A549 (cell line): ENCODE results near the gene SETD2. TPM values are rescaled to one million over a fixed set of nuclear protein-coding genes. Genes with fewer than 3 reads are reported as not detected.

Experiments
- ATAC-seq, 2 experiments: fragments of 200-7000 bp in 1 of 2; fragments of >200 bp in 1 of 2; cut with Nextera tagmentation in 1 of 2; cut with Tn5 transposase in 1 of 2; 3 replicates each; pipeline versions ENCODE4 v1.8.0 to v1.9.1; 2018 to 2020; ENCODE audit warnings: mild to moderate bottlenecking in 1 of 2, moderate library complexity in 1 of 2
- CTCF ChIA-PET: fragments of 300-600 bp; sonication (Branson Sonifier 250); formaldehyde crosslinking; extraction: SDS; loops from one replicate; lab custom pipeline; 2021; ENCODE audit warnings: antibody characterized with exemption, inconsistent platforms; lab: Yijun Ruan, JAX
- POLR2A ChIA-PET: fragments of 350-600 bp; formaldehyde crosslinking; extraction: SDS; loops from one replicate; lab custom pipeline; 2021; ENCODE audit warnings: antibody characterized with exemption, inconsistent platforms; lab: Yijun Ruan, JAX
- DNase-seq, 2 experiments: peaks; one replicate each; pipeline versions ENCODE4 v3.0.0 to v3.0.0-alpha.2; 2011 to 2016; ENCODE audit warnings: low read depth in 1 of 2, low spot score in 1 of 2
- FAIRE-seq: peaks from 2 replicates; lab custom pipeline; 2011; peaks lifted over from hg19 to GRCh38; lab: Jason Lieb, UNC
- H3K27ac ChIP-seq, 2 experiments: fragments of >200 bp; sonication (Bioruptor Twin); formaldehyde crosslinking; 3 replicates each; pipeline ENCODE4 v1.5.1; 2016 to 2017
- H3K4me1 ChIP-seq: fragments of >200 bp; sonication (Bioruptor Twin); formaldehyde crosslinking; 3 replicates; pipeline ENCODE4 v1.6.1; 2016
- H3K4me2 ChIP-seq: fragments of >200 bp; sonication (Bioruptor Twin); formaldehyde crosslinking; 3 replicates; pipeline ENCODE4 v1.6.1; 2016
- H3K4me3 ChIP-seq: fragments of >200 bp; sonication (Bioruptor Twin); formaldehyde crosslinking; 3 replicates; pipeline ENCODE4 v1.5.1; 2016
- H3K9me3 ChIP-seq: fragments of >200 bp; sonication (Bioruptor Twin); formaldehyde crosslinking; 3 replicates; pipeline ENCODE4 v1.6.1; 2016
- EHMT2 ChIP-seq: fragments of 200-600 bp; sonication (generic); IDR thresholded peaks from 2 replicates; pipeline ENCODE4 v1.6.1; 2016; ENCODE audit warnings: antibody characterized with exemption, low read depth, mild to moderate bottlenecking, moderate library complexity
- ESRRA ChIP-seq: fragments of 150-350 bp; IDR thresholded peaks from 2 replicates; pipeline ENCODE4 v1.6.1; 2014; ENCODE audit warnings: mild to moderate bottlenecking, low read length, borderline replicate concordance
- HDAC2 ChIP-seq: fragments of 200-600 bp; sonication (generic); IDR thresholded peaks from 2 replicates; pipeline ENCODE4 v1.6.1; 2016
- HOXB13 ChIP-seq: fragments of 250-450 bp; sonication (Bioruptor Pico); IDR thresholded peaks from 2 replicates; pipeline ENCODE4 v1.5.0; 2020; ENCODE audit warnings: low read depth, mild to moderate bottlenecking, moderate library complexity
- KDM1A ChIP-seq: fragments of 200-600 bp; sonication (generic); IDR thresholded peaks from 2 replicates; pipeline ENCODE4 v1.6.1; 2016; ENCODE audit warnings: low read depth, mild to moderate bottlenecking
- RAD21 ChIP-seq, 2 experiments: fragments of >200 bp in 1 of 2; sonication (Bioruptor Twin) in 1 of 2; formaldehyde crosslinking in 1 of 2; IDR thresholded peaks in 1 of 2; conservative IDR thresholded peaks in 1 of 2; 2 replicates in 1 of 2; 3 replicates in 1 of 2; pipeline ENCODE4 v1.6.1; 2012 to 2018; ENCODE audit warnings: inconsistent platforms in 1 of 2
- SMC3 ChIP-seq: fragments of >200 bp; sonication (Bioruptor Twin); formaldehyde crosslinking; IDR thresholded peaks from 3 replicates; pipeline ENCODE4 v1.6.1; 2018; ENCODE audit warnings: inconsistent platforms
- ZC3H11A ChIP-seq: fragments of 450-650 bp; IDR thresholded peaks from 2 replicates; pipeline ENCODE4 v1.6.1; 2014; ENCODE audit warnings: antibody characterized with exemption, mild to moderate bottlenecking
- WGBS: methylation state at CpG from one replicate; pipeline ENCODE4 v1.1.6; 2017; ENCODE audit errors: missing lambda C conversion rate; 5-methylcytosine and 5-hydroxymethylcytosine counted together
- polyA plus RNA-seq, 4 experiments: library from polyadenylated mRNA; depleted of rRNA in 3 of 4; stranded (reverse); fragments of >200 nt; fragmentation: RNase III in 1 of 4; extraction: RNeasy Plus Mini Kit Qiagen cat#74134 plus additional on column Dnase treatment in 1 of 4; gene quantifications; 2 replicates in 3 of 4; 3 replicates in 1 of 4; pipeline ENCODE4 v1.2.3, GENCODE V29; 2011 to 2017
- TF ChIP-seq, protein P1 (sequence below): fragments of >200 bp; sonication (Bioruptor Twin); formaldehyde crosslinking; IDR thresholded peaks from 3 replicates; pipeline ENCODE4 v1.5.1; 2016
- TF ChIP-seq, protein P2 (sequence below): IDR thresholded peaks from 2 replicates; pipeline ENCODE4 v1.6.1; 2012
- TF ChIP-seq, protein P3 (sequence below): fragments of 200-600 bp; sonication (generic); IDR thresholded peaks from 2 replicates; pipeline ENCODE4 v1.6.1; 2016; ENCODE audit warnings: antibody characterized with exemption, mild to moderate bottlenecking, moderate library complexity
- TF ChIP-seq, protein P4 (sequence below): fragments of 450-650 bp; IDR thresholded peaks from 2 replicates; pipeline ENCODE4 v1.6.1; 2014; ENCODE audit warnings: antibody characterized with exemption
- TF ChIP-seq, protein P5 (sequence below): fragments of >200 bp; sonication (Bioruptor Twin); formaldehyde crosslinking; IDR thresholded peaks from 2 replicates; pipeline ENCODE4 v1.6.1; 2016
- TF ChIP-seq, protein P6 (sequence below): fragments of >200 bp; sonication (Bioruptor Twin); formaldehyde crosslinking; IDR thresholded peaks from 3 replicates; pipeline ENCODE4 v1.6.1; 2016

SETD2 gene
- polyA plus RNA-seq, 2 of the 4 experiments (the other 2 are of a cell fraction) = 16.8 to 26.1 TPM

DNA sequence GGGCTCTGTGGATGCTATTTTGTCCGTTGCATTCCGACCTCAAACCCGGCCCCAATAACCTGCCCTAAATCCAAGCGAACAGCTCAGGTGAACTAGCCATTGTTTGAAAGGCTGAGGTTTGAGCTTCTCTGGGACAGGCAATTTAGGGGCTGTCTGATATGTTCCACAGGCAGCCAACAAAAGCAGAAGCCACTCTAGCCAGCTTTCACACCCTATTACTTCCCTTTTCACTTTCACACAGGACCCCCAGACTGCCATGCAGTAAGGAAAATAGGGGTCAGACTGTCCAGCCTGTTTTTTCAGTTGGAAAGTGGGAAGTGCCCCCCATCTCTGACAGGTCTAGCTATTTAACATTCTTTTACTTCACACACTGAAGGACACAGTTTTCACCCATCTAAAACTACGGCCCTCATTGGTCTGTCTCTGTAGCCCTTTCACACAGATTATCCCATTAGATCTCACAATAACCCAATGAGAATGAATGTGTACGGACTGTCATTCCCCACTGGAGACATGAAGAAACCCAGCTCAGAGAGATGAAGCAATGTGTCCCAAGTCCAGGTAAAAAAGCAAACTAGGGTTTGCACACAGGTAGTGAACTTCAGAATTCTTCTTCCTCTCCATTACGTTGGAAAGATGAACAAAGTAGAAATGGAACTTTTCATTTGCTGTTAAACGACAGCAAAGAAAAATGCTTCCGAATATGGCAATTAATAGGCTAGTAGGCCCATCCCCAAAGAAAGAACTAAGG lies 189.3 kb downstream of the SETD2 start:
- Histone ChIP-seq H3K4me1 (peaks cover 61% of the 10 kb centered on the region), H3K9me3 (no peaks in the 10 kb centered on the region), H3K27ac (peak overlapping the region in 1 of 2 experiments; percentile 91; a peak in 1 of 6 replicates), H3K4me3 (peak overlapping the region; percentile 74; the same call in 2 of the 3 replicates), H3K4me2 (peak overlapping the region; percentile 66)
- 88% methylated on average over 9 of the region's 9 CpGs for WGBS
- no peak for DNase-seq
- ChIA-PET POLR2A (no interaction called here), CTCF (interaction anchor here (0.6 kb wide), 1 partner anchor 50 kb away, joined by 3 read pairs; no protein-coding TSS in a partner anchor)
- TF ChIP-seq, protein P1, sequence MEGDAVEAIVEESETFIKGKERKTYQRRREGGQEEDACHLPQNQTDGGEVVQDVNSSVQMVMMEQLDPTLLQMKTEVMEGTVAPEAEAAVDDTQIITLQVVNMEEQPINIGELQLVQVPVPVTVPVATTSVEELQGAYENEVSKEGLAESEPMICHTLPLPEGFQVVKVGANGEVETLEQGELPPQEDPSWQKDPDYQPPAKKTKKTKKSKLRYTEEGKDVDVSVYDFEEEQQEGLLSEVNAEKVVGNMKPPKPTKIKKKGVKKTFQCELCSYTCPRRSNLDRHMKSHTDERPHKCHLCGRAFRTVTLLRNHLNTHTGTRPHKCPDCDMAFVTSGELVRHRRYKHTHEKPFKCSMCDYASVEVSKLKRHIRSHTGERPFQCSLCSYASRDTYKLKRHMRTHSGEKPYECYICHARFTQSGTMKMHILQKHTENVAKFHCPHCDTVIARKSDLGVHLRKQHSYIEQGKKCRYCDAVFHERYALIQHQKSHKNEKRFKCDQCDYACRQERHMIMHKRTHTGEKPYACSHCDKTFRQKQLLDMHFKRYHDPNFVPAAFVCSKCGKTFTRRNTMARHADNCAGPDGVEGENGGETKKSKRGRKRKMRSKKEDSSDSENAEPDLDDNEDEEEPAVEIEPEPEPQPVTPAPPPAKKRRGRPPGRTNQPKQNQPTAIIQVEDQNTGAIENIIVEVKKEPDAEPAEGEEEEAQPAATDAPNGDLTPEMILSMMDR = no peak
- no peak for TF ChIP-seq HOXB13 (CRISPR knock-in tag)
- no peak for TF ChIP-seq ESRRA
- TF ChIP-seq, protein P2, sequence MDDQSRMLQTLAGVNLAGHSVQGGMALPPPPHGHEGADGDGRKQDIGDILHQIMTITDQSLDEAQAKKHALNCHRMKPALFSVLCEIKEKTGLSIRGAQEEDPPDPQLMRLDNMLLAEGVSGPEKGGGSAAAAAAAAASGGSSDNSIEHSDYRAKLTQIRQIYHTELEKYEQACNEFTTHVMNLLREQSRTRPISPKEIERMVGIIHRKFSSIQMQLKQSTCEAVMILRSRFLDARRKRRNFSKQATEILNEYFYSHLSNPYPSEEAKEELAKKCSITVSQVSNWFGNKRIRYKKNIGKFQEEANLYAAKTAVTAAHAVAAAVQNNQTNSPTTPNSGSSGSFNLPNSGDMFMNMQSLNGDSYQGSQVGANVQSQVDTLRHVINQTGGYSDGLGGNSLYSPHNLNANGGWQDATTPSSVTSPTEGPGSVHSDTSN = no peak
- no peak for TF ChIP-seq ZC3H11A
- TF ChIP-seq KDM1A = no peak
- TF ChIP-seq, protein P3, sequence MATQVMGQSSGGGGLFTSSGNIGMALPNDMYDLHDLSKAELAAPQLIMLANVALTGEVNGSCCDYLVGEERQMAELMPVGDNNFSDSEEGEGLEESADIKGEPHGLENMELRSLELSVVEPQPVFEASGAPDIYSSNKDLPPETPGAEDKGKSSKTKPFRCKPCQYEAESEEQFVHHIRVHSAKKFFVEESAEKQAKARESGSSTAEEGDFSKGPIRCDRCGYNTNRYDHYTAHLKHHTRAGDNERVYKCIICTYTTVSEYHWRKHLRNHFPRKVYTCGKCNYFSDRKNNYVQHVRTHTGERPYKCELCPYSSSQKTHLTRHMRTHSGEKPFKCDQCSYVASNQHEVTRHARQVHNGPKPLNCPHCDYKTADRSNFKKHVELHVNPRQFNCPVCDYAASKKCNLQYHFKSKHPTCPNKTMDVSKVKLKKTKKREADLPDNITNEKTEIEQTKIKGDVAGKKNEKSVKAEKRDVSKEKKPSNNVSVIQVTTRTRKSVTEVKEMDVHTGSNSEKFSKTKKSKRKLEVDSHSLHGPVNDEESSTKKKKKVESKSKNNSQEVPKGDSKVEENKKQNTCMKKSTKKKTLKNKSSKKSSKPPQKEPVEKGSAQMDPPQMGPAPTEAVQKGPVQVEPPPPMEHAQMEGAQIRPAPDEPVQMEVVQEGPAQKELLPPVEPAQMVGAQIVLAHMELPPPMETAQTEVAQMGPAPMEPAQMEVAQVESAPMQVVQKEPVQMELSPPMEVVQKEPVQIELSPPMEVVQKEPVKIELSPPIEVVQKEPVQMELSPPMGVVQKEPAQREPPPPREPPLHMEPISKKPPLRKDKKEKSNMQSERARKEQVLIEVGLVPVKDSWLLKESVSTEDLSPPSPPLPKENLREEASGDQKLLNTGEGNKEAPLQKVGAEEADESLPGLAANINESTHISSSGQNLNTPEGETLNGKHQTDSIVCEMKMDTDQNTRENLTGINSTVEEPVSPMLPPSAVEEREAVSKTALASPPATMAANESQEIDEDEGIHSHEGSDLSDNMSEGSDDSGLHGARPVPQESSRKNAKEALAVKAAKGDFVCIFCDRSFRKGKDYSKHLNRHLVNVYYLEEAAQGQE = no peak
- no peak for TF ChIP-seq SMC3
- no peak for ATAC-seq
- FAIRE-seq = no peak

DNA sequence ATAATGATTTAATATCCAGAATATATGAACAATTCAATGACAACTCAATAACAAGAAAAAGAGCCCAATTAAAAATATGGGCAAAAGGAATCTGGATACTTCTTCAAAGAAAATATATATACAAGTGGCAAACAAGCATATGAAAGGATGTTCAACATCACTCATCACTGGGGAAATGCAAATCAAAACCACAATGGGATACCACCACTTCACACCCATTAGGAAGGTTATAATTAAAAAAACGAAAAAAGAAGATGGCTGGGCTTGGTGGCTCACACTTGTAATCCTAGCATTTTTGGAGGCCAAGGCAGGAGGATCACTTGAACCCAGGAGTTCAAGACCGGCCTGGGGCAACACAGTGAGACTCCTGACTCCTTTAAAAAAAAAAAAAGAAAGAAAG lies 191.5 kb downstream of the SETD2 start:
- DNase-seq (no peak), ATAC-seq (no peak), FAIRE-seq (no peak)
- Histone ChIP-seq H3K27ac (no peak overlapping the region; a peak in 1 of 6 replicates), H3K4me2 (peak overlapping the region; percentile 19; the same call in 1 of the 3 replicates), H3K9me3 (no peaks in the 10 kb centered on the region), H3K4me3 (no peak overlapping the region), H3K4me1 (peaks cover 66% of the 10 kb centered on the region)
- POLR2A ChIA-PET = no interaction called here
- TF ChIP-seq, protein P4, sequence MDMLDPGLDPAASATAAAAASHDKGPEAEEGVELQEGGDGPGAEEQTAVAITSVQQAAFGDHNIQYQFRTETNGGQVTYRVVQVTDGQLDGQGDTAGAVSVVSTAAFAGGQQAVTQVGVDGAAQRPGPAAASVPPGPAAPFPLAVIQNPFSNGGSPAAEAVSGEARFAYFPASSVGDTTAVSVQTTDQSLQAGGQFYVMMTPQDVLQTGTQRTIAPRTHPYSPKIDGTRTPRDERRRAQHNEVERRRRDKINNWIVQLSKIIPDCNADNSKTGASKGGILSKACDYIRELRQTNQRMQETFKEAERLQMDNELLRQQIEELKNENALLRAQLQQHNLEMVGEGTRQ = no peak
- TF ChIP-seq, protein P5, sequence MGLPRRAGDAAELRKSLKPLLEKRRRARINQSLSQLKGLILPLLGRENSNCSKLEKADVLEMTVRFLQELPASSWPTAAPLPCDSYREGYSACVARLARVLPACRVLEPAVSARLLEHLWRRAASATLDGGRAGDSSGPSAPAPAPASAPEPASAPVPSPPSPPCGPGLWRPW = no peak
- TF ChIP-seq KDM1A = no peak
- no peak for TF ChIP-seq RAD21 (conservative IDR thresholded peaks at IDR 0.05 in 1 of 2, IDR thresholded peaks at IDR 0.05 in 1 of 2)
- TF ChIP-seq HDAC2 = no peak
- TF ChIP-seq, protein P6, sequence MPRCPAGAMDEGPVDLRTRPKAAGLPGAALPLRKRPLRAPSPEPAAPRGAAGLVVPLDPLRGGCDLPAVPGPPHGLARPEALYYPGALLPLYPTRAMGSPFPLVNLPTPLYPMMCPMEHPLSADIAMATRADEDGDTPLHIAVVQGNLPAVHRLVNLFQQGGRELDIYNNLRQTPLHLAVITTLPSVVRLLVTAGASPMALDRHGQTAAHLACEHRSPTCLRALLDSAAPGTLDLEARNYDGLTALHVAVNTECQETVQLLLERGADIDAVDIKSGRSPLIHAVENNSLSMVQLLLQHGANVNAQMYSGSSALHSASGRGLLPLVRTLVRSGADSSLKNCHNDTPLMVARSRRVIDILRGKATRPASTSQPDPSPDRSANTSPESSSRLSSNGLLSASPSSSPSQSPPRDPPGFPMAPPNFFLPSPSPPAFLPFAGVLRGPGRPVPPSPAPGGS = no peak
- no peak for TF ChIP-seq EHMT2
- WGBS = 82% methylated on average over 2 of the region's 2 CpGs
- CTCF ChIA-PET = interaction anchor here (0.6 kb wide), 1 partner anchor 659 kb away, joined by 3 read pairs; no protein-coding TSS in a partner anchor
